ENCODE data around the gene DGKE.

Gene DGKE

GRCh38 chr17:56826611-56827414 is 7.1 kb upstream of the DGKE start:
- Histone ChIP-seq H3F3A (ENCODE audit: insufficient read depth, low read length) (no peaks in the 10 kb centered on the region), H3K4me2 (ENCODE audit: low read length) (no peak overlapping the region), H3K36me3 (ENCODE audit: insufficient read depth, low read length) (peaks cover 6% of the 10 kb centered on the region; the same call in 1 of the 2 replicates), H3K4me3 (ENCODE audit: low read depth, low read length, poor library complexity, severe bottlenecking) (no peak overlapping the region), H3K79me2 (ENCODE audit: insufficient read depth, low read length) (no peaks in the 10 kb centered on the region), H3K9me2 (ENCODE audit: low read depth, low read length) (no peaks in the 10 kb centered on the region), H3K27ac (ENCODE audit: low read depth, low read length, poor library complexity, severe bottlenecking) (no peak overlapping the region), H3K27me3 (ENCODE audit: insufficient read depth, low read length) (no peaks in the 10 kb centered on the region), H3K9me3 (ENCODE audit: low read length) (no peaks in the 10 kb centered on the region), H4K20me1 (ENCODE audit: insufficient read depth, low read length) (no peaks in the 10 kb centered on the region), H3K9ac (ENCODE audit: low read length) (no peak overlapping the region), H2AFZ (ENCODE audit: low read length) (no peak overlapping the region), H3K4me1 (ENCODE audit: insufficient read depth, low read length, severe bottlenecking) (peaks cover 9% of the 10 kb centered on the region)
- no peak for TF ChIP-seq CTCF (IDR thresholded peaks at IDR 0.05; ENCODE audit: low read length)
- no peak for TF ChIP-seq EZH2 (IDR thresholded peaks at IDR 0.05; ENCODE audit: borderline replicate concordance, low read length)

- Histone ChIP-seq H3K4me3 (ENCODE audit: low read depth, low read length, poor library complexity, severe bottlenecking) (no peak overlapping the region), H3K9me2 (ENCODE audit: low read depth, low read length) (no peaks in the 10 kb centered on the region), H3F3A (ENCODE audit: insufficient read depth, low read length) (no peaks in the 10 kb centered on the region), H3K4me2 (ENCODE audit: low read length) (peak overlapping the region; percentile 91), H3K27ac (ENCODE audit: low read depth, low read length, poor library complexity, severe bottlenecking) (no peak overlapping the region), H3K9ac (ENCODE audit: low read length) (no peak overlapping the region), H3K4me1 (ENCODE audit: insufficient read depth, low read length, severe bottlenecking) (peaks cover 31% of the 10 kb centered on the region), H3K79me2 (ENCODE audit: insufficient read depth, low read length) (peaks cover 9% of the 10 kb centered on the region), H2AFZ (ENCODE audit: low read length) (no peak overlapping the region), H4K20me1 (ENCODE audit: insufficient read depth, low read length) (no peaks in the 10 kb centered on the region), H3K27me3 (ENCODE audit: insufficient read depth, low read length) (no peaks in the 10 kb centered on the region), H3K36me3 (ENCODE audit: insufficient read depth, low read length) (peaks cover 9% of the 10 kb centered on the region; the same call in 1 of the 2 replicates), H3K9me3 (ENCODE audit: low read length) (no peaks in the 10 kb centered on the region)
- TF ChIP-seq CTCF (IDR thresholded peaks at IDR 0.05; ENCODE audit: low read length) (no peak), EZH2 (IDR thresholded peaks at IDR 0.05; ENCODE audit: borderline replicate concordance, low read length) (no peak)
Measured at GRCh38 chr17:56830726-56831368, 3.1 kb upstream of the DGKE start.

- peak overlapping the region; percentile 91 for H3K4me2 ChIP-seq (ENCODE audit: low read length)
- peaks cover 14% of the 10 kb centered on the region for H3K79me2 ChIP-seq (ENCODE audit: insufficient read depth, low read length)
- H3K27ac ChIP-seq (ENCODE audit: low read depth, low read length, poor library complexity, severe bottlenecking): no peak overlapping the region
- H2AFZ ChIP-seq (ENCODE audit: low read length): no peak overlapping the region
- no peaks in the 10 kb centered on the region for H3K9me2 ChIP-seq (ENCODE audit: low read depth, low read length)
- H3K9me3 ChIP-seq (ENCODE audit: low read length): no peaks in the 10 kb centered on the region
- TF ChIP-seq EZH2 (IDR thresholded peaks at IDR 0.05; ENCODE audit: borderline replicate concordance, low read length) (no peak), CTCF (IDR thresholded peaks at IDR 0.05; ENCODE audit: low read length) (no peak)
- H3F3A ChIP-seq (ENCODE audit: insufficient read depth, low read length): no peaks in the 10 kb centered on the region
- H3K9ac ChIP-seq (ENCODE audit: low read length): no peak overlapping the region; the same call in 1 of the 2 replicates
- H3K36me3 ChIP-seq (ENCODE audit: insufficient read depth, low read length): peaks cover 11% of the 10 kb centered on the region; the same call in 1 of the 2 replicates
- peak overlapping the region; percentile 83 for H3K4me3 ChIP-seq (ENCODE audit: low read depth, low read length, poor library complexity, severe bottlenecking)
- no peaks in the 10 kb centered on the region for H4K20me1 ChIP-seq (ENCODE audit: insufficient read depth, low read length)
- peaks cover 38% of the 10 kb centered on the region for H3K4me1 ChIP-seq (ENCODE audit: insufficient read depth, low read length, severe bottlenecking)
- no peaks in the 10 kb centered on the region for H3K27me3 ChIP-seq (ENCODE audit: insufficient read depth, low read length)
Measured at GRCh38 chr17:56831369-56832095, 2.4 kb upstream of the DGKE start.

Data from OCI-LY1 (cell line).